ENCODE results near the gene OR51D1.

Gene OR51D1

DNA sequence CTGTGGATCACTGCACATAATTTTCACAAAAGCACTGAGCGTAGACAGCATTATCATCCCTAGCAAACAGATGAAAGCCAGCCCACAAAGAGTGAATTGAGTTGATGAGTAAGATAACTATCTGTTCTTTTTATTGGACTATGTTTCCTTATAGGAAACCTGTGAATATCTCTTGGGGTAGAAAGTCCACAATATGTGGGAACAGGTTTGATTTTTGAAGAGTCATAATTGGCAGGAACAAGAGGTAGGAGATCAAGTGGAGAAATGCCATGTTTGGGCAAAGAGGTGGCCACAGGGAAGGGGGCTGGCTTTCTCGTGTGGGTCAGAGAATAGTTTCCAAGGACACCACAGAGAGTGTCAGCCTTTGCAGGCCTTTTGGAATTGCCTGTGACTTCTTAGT lies 36.5 kb downstream of the OR51D1 start:
- no peak overlapping the region for H3K27ac Mint-ChIP-seq
- H3K4me1 Mint-ChIP-seq, result no peaks in the 10 kb centered on the region
- no peaks in the 10 kb centered on the region for H3K9me3 Mint-ChIP-seq
- no peak overlapping the region for H3K4me3 Mint-ChIP-seq
- peaks cover 16% of the 10 kb centered on the region for H3K27me3 Mint-ChIP-seq
- H3K36me3 Mint-ChIP-seq, result no peaks in the 10 kb centered on the region

- Mint-ChIP-seq H3K27ac (no peak overlapping the region), H3K36me3 (no peaks in the 10 kb centered on the region), H3K4me1 (no peaks in the 10 kb centered on the region), H3K4me3 (no peak overlapping the region), H3K9me3 (no peaks in the 10 kb centered on the region), H3K27me3 (peaks cover 5% of the 10 kb centered on the region)
Measured at GRCh38 chr11:4677948-4678347, 40.7 kb downstream of the OR51D1 start.

DNA sequence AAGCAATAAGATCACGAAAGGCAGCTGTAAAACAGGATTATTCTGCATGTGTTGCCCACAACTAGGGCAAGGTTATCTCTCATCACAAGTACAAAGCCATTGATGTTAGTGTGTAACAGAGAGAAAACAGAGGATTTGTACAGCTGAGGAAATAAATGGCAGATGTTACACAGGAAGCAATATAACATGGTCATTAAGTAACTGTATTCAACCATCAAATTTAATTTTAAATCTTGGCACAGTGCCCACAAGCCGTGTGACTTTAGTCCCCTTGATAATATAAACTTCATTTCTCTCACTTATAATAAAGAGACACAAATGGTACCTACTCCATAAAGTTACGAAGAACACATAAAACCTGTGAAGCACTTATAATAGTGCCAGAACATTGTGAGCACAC lies 43.1 kb downstream of the OR51D1 start:
- Mint-ChIP-seq H3K9me3 (no peaks in the 10 kb centered on the region), H3K4me3 (no peak overlapping the region), H3K27me3 (peaks cover 4% of the 10 kb centered on the region), H3K36me3 (no peaks in the 10 kb centered on the region), H3K4me1 (no peaks in the 10 kb centered on the region), H3K27ac (no peak overlapping the region)

- Mint-ChIP-seq H3K36me3 (no peaks in the 10 kb centered on the region), H3K9me3 (no peaks in the 10 kb centered on the region), H3K4me3 (no peak overlapping the region), H3K27me3 (peaks cover 2% of the 10 kb centered on the region), H3K4me1 (no peaks in the 10 kb centered on the region), H3K27ac (no peak overlapping the region)
Measured at GRCh38 chr11:4682623-4683419, 45.5 kb downstream of the OR51D1 start.

DNA sequence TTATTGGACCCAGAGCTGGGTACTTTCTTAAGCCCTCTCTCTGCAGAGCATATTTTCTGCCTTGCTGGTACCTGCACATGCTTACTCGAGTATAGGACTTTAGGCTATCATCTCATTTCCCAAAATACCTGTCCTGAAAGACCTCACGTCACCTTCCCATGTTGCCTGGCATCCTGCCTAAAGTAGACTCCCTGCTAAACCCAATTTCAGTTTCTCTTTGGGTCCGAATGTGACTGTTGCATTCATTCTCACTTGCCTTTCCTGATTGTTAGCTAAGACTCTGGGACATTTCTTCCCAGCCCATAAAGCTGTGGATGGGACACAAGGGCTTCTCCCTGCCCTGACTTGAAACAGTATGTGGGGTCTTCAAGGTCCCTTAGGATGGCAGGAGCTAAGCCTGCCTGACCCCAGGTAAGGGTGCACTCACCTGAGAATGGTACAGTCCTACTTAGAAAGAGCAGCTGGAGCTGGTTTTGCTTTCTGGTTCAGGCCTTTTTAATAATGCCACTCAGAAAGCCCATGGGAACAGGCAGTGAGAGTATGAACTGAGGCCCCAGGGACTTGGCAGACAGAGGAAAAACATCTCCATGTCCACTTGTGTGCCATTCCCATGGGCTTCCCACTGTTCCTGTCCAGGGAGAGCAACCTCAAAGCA lies 47.5 kb downstream of the OR51D1 start:
- H3K27me3 Mint-ChIP-seq, result peaks cover 2% of the 10 kb centered on the region
- H3K4me1 Mint-ChIP-seq, result no peaks in the 10 kb centered on the region
- no peak overlapping the region for H3K4me3 Mint-ChIP-seq

More for the DNA sequence above, 47.5 kb downstream of the OR51D1 start:
- no peaks in the 10 kb centered on the region for H3K9me3 Mint-ChIP-seq
- no peak overlapping the region for H3K27ac Mint-ChIP-seq
- H3K36me3 Mint-ChIP-seq, result no peaks in the 10 kb centered on the region
